ENCODE data around the gene ANKRD24. TPM values are rescaled to one million over a fixed set of nuclear protein-coding genes. Genes with fewer than 3 reads are reported as not detected.
"Not testable (repeated sequence)": the region's sequence is repeated elsewhere in the genome, so short reads cannot be mapped to it uniquely, and the experiment has no call there.

The ANKRD24 gene
- total RNA-seq, 2 experiments from 2014 or later, result 1.3 TPM

DNA sequence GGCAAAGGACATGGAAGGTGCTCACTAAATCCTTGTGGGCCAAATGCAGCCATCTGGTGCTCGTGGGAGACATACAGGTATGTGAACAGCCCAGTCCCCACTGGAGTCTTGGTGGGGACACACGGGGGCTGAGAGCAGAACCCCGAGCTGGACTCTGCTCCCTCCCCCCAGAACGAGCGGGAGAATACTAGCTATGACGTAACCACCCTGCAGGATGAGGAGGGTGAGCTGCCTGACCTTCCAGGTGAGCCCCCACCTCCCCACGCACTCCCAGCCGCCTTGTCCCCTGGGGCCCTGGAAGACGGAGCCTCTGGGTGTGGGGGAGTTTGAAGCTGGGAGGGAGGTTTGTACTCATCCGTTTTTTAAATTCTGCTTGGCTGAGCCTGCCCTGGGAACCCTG, 33.3 kb downstream of the ANKRD24 start:
- ChIA-PET CTCF (interaction anchor here (0.6 kb wide), 1 partner anchor 16 kb away, joined by 3 read pairs; no protein-coding TSS in a partner anchor), POLR2A (interaction anchor here (2.0 kb wide), 1 partner anchor 231 kb away, joined by 6 read pairs; the partner anchor contains the start of gene EEF2)
- peaks cover 5% of the 10 kb centered on the region for H3K9me3 Mint-ChIP-seq
- H3K36me3 Mint-ChIP-seq (ENCODE audit: low read depth), result no peaks in the 10 kb centered on the region
- peaks cover 2% of the 10 kb centered on the region for H3K27me3 Mint-ChIP-seq
- no peak for DNase-seq
- no peak overlapping the region for H3K27ac Mint-ChIP-seq
- peaks cover 15% of the 10 kb centered on the region for H3K4me1 Mint-ChIP-seq
- H3K4me3 Mint-ChIP-seq, result no peak overlapping the region

- H3K27ac Mint-ChIP-seq, result no peak overlapping the region
- H3K4me3 Mint-ChIP-seq, result no peak overlapping the region
- POLR2A ChIA-PET, result interaction anchor here (2.0 kb wide), 1 partner anchor 232 kb away, joined by 6 read pairs; the partner anchor contains the start of gene EEF2
- peaks cover 5% of the 10 kb centered on the region for H3K9me3 Mint-ChIP-seq
- no peak for DNase-seq
- H3K27me3 Mint-ChIP-seq, result peaks cover 2% of the 10 kb centered on the region
- H3K36me3 Mint-ChIP-seq (ENCODE audit: low read depth), result no peaks in the 10 kb centered on the region
- H3K4me1 Mint-ChIP-seq, result peaks cover 15% of the 10 kb centered on the region
- CTCF ChIA-PET, result no interaction called here
Observed at GRCh38 chr19:4216846-4217245, 34.4 kb downstream of the ANKRD24 start.

- CTCF ChIA-PET, result no interaction called here
- Mint-ChIP-seq H3K4me1 (peaks cover 15% of the 10 kb centered on the region), H3K27me3 (peaks cover 2% of the 10 kb centered on the region), H3K36me3 (ENCODE audit: low read depth) (no peaks in the 10 kb centered on the region), H3K4me3 (no peak overlapping the region), H3K9me3 (peaks cover 5% of the 10 kb centered on the region), H3K27ac (no peak overlapping the region)
- DNase-seq, result no peak
- POLR2A ChIA-PET, result no interaction called here
Observed at GRCh38 chr19:4217429-4218264, 35.2 kb downstream of the ANKRD24 start.

DNA sequence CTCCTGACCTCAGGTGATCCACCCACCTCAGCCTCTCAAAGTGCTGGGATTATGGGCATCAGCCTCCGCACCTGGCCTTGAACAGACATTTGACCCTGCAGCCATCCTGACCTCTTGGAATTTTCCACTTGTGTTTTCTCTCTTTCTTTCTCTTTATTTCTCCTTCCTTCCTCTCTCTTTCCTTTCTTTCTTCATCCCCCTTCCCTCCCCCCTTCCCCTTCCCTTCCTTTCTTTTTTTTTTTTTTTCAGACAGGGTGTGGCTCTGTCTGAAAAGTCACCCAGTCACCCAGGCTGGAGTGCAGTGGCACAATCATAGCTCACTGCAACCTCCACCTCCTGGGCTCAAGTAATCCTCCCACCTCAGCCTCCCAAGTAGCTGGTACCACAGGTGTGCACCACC, 36.0 kb downstream of the ANKRD24 start:
- H3K9me3 Mint-ChIP-seq; H3K36me3 Mint-ChIP-seq (ENCODE audit: low read depth); H3K27me3 Mint-ChIP-seq; H3K4me3 Mint-ChIP-seq; H3K27ac Mint-ChIP-seq; DNase-seq; POLR2A ChIA-PET: not testable (repeated sequence)
- CTCF ChIA-PET, result interaction anchor here (0.6 to 1.3 kb wide), 3 partner anchors 11 to 49 kb away, joined by 3 read pairs; no protein-coding TSS in a partner anchor
- H3K4me1 Mint-ChIP-seq, result peaks cover 15% of the 10 kb centered on the region

- no peak for DNase-seq
Observed at GRCh38 chr19:4220188-4220587, 37.7 kb downstream of the ANKRD24 start.

DNA sequence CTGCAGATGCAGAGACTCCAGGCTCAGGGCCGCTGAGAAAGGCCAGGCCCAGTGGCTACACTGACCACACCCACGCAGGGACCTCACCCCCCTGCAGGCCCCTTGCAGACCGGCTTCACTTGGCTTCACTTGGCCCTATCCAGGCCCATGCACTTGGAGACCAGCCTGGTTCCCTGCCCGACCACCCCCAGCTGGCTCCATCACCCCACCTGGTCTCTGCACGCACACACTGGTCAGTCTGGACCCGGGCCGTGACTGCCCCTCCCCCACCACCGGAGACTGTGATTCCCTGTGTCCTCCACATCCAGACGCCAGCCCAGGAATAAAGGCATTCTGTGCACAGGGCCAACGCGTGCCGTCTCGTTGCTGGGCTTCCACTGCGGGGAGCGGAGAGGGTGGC, 42.0 kb downstream of the ANKRD24 start:
- H3K27ac Mint-ChIP-seq, result no peak overlapping the region
- H3K4me3 Mint-ChIP-seq, result no peak overlapping the region
- no peaks in the 10 kb centered on the region for H3K4me1 Mint-ChIP-seq
- H3K36me3 Mint-ChIP-seq (ENCODE audit: low read depth), result no peaks in the 10 kb centered on the region
- H3K9me3 Mint-ChIP-seq, result no peaks in the 10 kb centered on the region
- ChIA-PET POLR2A (interaction anchor here (0.6 to 1.2 kb wide), 2 partner anchors 17 to 238 kb away, joined by 3 read pairs; no protein-coding TSS in a partner anchor), CTCF (no interaction called here)
- peaks cover 1% of the 10 kb centered on the region for H3K27me3 Mint-ChIP-seq
- no peak for DNase-seq

More at GRCh38 chr19:4220188-4220587, 37.7 kb downstream of the ANKRD24 start:
- Mint-ChIP-seq H3K4me3 (no peak overlapping the region), H3K36me3 (ENCODE audit: low read depth) (no peaks in the 10 kb centered on the region), H3K4me1 (peaks cover under 1% of the 10 kb centered on the region), H3K27ac (no peak overlapping the region), H3K9me3 (peaks cover 5% of the 10 kb centered on the region), H3K27me3 (no peaks in the 10 kb centered on the region)
- ChIA-PET POLR2A (no interaction called here), CTCF (no interaction called here)

- H3K4me3 Mint-ChIP-seq, result no peak overlapping the region
- peaks cover 1% of the 10 kb centered on the region for H3K27me3 Mint-ChIP-seq
- no peaks in the 10 kb centered on the region for H3K36me3 Mint-ChIP-seq (ENCODE audit: low read depth)
- H3K27ac Mint-ChIP-seq, result no peak overlapping the region
- DNase-seq, result no peak
- CTCF ChIA-PET, result no interaction called here
- no peaks in the 10 kb centered on the region for H3K4me1 Mint-ChIP-seq
- H3K9me3 Mint-ChIP-seq, result no peaks in the 10 kb centered on the region
- POLR2A ChIA-PET, result no interaction called here
Observed at GRCh38 chr19:4225885-4226284, 43.4 kb downstream of the ANKRD24 start.

GRCh38 chr19:4227771-4228170, 45.3 kb downstream of the ANKRD24 start:
- no peak for DNase-seq
- H3K4me3 Mint-ChIP-seq, result no peak overlapping the region
- no peaks in the 10 kb centered on the region for H3K9me3 Mint-ChIP-seq
- peaks cover 1% of the 10 kb centered on the region for H3K27me3 Mint-ChIP-seq
- H3K36me3 Mint-ChIP-seq (ENCODE audit: low read depth), result no peaks in the 10 kb centered on the region
- ChIA-PET POLR2A (no interaction called here), CTCF (no interaction called here)
- no peak overlapping the region for H3K27ac Mint-ChIP-seq
- H3K4me1 Mint-ChIP-seq, result no peaks in the 10 kb centered on the region

DNA sequence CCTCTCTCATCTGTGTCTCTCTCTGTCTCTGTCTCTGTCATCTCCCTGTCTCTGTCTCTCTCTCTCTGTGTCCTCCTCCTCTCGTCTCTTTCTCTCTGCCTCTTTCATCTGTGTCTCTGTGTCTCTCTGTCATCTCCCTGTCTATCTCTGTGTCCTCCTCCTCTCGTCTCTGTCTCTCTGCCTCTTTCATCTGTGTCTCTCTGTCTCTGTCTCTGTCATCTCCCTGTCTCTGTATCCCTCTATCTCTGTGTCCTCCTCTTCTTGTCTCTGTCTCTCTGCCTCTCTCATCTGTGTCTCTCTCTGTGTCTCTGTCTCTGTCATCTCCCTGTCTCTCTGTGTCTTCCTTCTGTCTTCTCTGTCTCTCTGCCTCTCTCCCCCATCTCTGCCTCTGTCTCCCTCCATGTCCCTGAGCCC, 46.3 kb downstream of the ANKRD24 start:
- peaks cover 1% of the 10 kb centered on the region for H3K27me3 Mint-ChIP-seq
- no peak for DNase-seq
- no peaks in the 10 kb centered on the region for H3K36me3 Mint-ChIP-seq (ENCODE audit: low read depth)
- ChIA-PET CTCF (interaction anchor here (0.6 kb wide), 1 partner anchor 49 kb away, joined by 7 read pairs; no protein-coding TSS in a partner anchor), POLR2A (no interaction called here)
- H3K27ac Mint-ChIP-seq, result no peak overlapping the region
- no peak overlapping the region for H3K4me3 Mint-ChIP-seq
- peaks cover 2% of the 10 kb centered on the region for H3K4me1 Mint-ChIP-seq
- H3K9me3 Mint-ChIP-seq, result no peaks in the 10 kb centered on the region

DNA sequence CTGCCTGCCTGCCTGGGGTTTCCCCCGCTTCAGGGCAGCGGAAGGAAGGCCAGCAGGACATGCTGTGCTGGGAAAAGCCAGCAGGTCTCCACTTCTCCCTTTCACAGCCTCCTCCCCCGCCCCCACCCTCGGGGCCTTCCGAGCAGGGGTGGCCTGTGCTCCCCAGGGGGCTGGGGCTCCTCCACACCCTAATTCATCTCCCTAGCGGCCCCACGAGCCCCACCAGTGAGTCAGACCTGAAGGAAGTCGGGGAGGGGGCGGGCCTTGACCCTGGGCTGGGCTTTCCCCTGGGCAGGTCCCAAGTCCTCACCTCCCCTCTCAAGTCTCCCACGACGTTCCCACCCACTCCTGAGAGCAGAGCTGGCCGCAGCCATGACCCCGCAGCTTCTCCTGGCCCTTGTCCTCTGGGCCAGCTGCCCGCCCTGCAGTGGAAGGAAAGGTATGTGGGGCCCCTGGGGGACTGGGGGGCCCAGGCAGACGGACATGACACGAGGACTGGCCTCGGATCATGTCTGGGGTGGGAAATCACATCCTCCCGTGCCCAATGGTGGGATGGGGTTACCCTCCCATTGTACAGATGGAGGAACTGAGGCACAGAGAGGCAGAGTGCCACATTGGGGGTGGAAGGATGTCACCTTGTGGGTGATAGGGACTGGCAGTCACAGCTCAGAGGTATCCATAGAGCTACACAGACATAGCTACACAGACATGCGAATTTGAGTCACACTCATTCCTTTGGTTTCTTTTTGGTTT, 46.9 kb downstream of the ANKRD24 start, which contains the start of gene EBI3:
TSS of gene EBI3 (plus strand) at position 345 of the 753 bp plus-strand sequence. CDS start at position 373, 28 bp downstream.
- H3K4me3 Mint-ChIP-seq, result no peak within 1 kb of the TSS
- CTCF ChIA-PET, result interaction anchor here (0.6 to 1.1 kb wide), 4 partner anchors 11 to 89 kb away, joined by 3 to 7 read pairs (median 4); no protein-coding TSS in a partner anchor
- H3K36me3 Mint-ChIP-seq (ENCODE audit: low read depth), result no peaks in the 10 kb centered on the region
- POLR2A ChIA-PET, result interaction anchor here (1.6 kb wide), 1 partner anchor 18 kb away, joined by 8 read pairs; the partner anchor contains the start of gene YJU2
- DNase-seq, result peak; percentile 38
- H3K27ac Mint-ChIP-seq, result peak within 1 kb of the TSS; percentile 47
- H3K27me3 Mint-ChIP-seq, result peaks cover 1% of the 10 kb centered on the region
- H3K4me1 Mint-ChIP-seq, result peaks cover 2% of the 10 kb centered on the region
- no peaks in the 10 kb centered on the region for H3K9me3 Mint-ChIP-seq

DNA sequence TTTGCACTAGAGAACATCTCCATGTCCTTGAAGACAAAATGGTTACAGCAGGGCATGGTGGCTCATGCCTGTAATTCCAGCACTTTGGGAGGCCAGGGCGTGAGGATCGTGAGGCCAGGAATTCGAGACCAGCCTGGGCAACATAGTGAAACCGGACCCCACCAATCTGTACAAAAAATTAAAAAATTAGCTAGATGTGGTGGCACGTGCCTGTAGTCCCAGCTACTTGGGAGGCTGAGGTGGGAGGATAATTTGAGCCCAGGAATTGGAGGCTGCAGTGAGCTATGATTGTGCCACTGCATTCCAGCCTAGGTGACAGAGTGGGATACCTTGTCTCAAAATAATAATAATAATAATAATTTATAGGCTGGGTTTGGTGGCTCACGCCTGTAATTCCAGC, 47.7 kb downstream of the ANKRD24 start:
- ChIA-PET CTCF (interaction anchor here (0.8 to 1.1 kb wide), 3 partner anchors 11 to 90 kb away, joined by 3 to 4 read pairs (median 3); no protein-coding TSS in a partner anchor), POLR2A (interaction anchor here (1.6 kb wide), 1 partner anchor 17 kb away, joined by 8 read pairs; the partner anchor contains the start of gene YJU2)
- not testable (repeated sequence) for H3K9me3 Mint-ChIP-seq; H3K4me3 Mint-ChIP-seq; H3K36me3 Mint-ChIP-seq (ENCODE audit: low read depth); DNase-seq; H3K27me3 Mint-ChIP-seq; H3K27ac Mint-ChIP-seq; H3K4me1 Mint-ChIP-seq

DNA sequence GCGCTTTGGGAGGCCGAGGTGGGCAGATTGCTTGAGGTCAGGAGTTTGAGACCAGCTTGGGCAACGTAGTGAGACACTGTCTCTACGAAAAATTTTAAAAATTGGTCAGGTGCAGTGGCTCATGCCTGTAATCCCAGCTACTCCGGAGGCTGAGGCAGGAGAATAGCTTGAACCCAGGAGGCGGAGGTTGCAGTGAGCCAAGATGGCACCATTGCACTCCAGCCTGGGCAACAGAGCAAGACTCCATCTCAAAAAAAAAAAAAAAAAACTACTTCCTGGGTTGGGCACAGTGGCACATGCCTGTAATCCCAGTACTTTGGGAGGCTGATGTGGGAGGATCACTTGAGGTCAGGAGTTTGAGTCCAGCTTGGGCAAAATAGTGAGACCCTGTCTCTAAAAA, 49.0 kb downstream of the ANKRD24 start:
- H3K4me1 Mint-ChIP-seq; H3K36me3 Mint-ChIP-seq (ENCODE audit: low read depth); DNase-seq; H3K4me3 Mint-ChIP-seq; H3K27ac Mint-ChIP-seq; H3K27me3 Mint-ChIP-seq; H3K9me3 Mint-ChIP-seq: not testable (repeated sequence)
- ChIA-PET CTCF (interaction anchor here (0.6 to 2.3 kb wide), 3 partner anchors 15 to 91 kb away, joined by 3 to 7 read pairs (median 3); partner anchors contain the start of gene YJU2), POLR2A (interaction anchor here (1.5 kb wide), 1 partner anchor 15 kb away, joined by 9 read pairs; the partner anchor contains the start of gene YJU2)

DNA sequence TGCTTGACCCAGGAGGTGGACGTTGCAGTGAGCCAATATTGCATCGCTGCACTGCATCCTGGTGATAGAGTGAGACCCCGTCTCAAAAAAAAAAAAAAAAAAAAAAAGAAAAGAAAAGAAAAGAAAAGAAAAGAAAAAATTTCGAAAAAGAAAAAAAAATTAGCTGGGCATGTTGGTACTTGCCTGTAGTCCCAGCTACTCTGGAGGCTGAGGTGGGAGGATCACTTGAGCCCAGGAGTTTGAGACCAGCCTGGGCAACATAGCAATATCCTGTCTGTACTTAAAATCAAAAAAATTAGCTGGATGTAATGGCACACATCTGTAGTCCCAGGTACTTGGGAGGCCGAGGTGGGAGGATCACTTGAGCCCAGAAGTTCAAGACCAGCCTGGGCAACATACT, 49.6 kb downstream of the ANKRD24 start:
- H3K36me3 Mint-ChIP-seq (ENCODE audit: low read depth); H3K27me3 Mint-ChIP-seq; H3K9me3 Mint-ChIP-seq; H3K27ac Mint-ChIP-seq; H3K4me1 Mint-ChIP-seq; H3K4me3 Mint-ChIP-seq; DNase-seq: not testable (repeated sequence)
- ChIA-PET CTCF (interaction anchor here (0.5 to 2.3 kb wide), 8 partner anchors 10 to 342 kb away, joined by 3 to 7 read pairs (median 4); partner anchors contain the start of gene YJU2), POLR2A (interaction anchor here (0.6 to 1.5 kb wide), 4 partner anchors 13 to 170 kb away, joined by 3 to 9 read pairs (median 4); partner anchors contain the start of genes CHAF1A and YJU2)

All from activated CD4-positive, alpha-beta memory T cell treated with anti-CD3 and anti-CD28 coated beads, Interleukin-2, amount 10 ng/mL, durations not matched to agents 7 days and 5 days (primary cell).